CD4-positive, CD25-positive, alpha-beta regulatory T cell (primary cell): Measurements from ENCODE around the gene PSMA2. TPM values are rescaled to one million over a fixed set of nuclear protein-coding genes. Genes with fewer than 3 reads are reported as not detected.

Experiments
- ATAC-seq, 2 donors: fragments of 150-1000 bp; cut with Tn5 transposase; one replicate each; pipeline ENCODE4 v1.10.0; 2021; ENCODE audit warnings: low read depth in 2 of 2, moderate number of reproducible peaks in 2 of 2, moderate library complexity in 1 of 2
- DNase-seq, 3 donors: peaks; one replicate each; pipeline versions ENCODE4 v3.0.0 to v3.0.0-alpha.2; 2012 to 2022; ENCODE audit warnings: mixed read lengths in 1 of 3
- H3K27ac ChIP-seq: one replicate; pipeline ENCODE4 v1.7.0; 2013; ENCODE audit warnings: mild to moderate bottlenecking, low read length; ENCODE audit not compliant: insufficient read depth, poor library complexity, severe bottlenecking
- H3K27me3 ChIP-seq: one replicate; pipeline ENCODE4 v1.7.0; 2013; ENCODE audit warnings: low read length; ENCODE audit not compliant: control insufficient read depth, insufficient read depth
- H3K36me3 ChIP-seq: one replicate; pipeline ENCODE4 v1.7.0; 2013; ENCODE audit warnings: mild to moderate bottlenecking, low read length, moderate library complexity; ENCODE audit not compliant: control insufficient read depth, insufficient read depth
- H3K4me1 ChIP-seq: 2 replicates; pipeline ENCODE4 v1.7.0; 2013; ENCODE audit warnings: mild to moderate bottlenecking, low read length; ENCODE audit not compliant: insufficient read depth, control insufficient read depth, poor library complexity, severe bottlenecking
- H3K4me3 ChIP-seq: one replicate; pipeline ENCODE4 v1.7.0; 2013; ENCODE audit warnings: low read depth, mild to moderate bottlenecking, low read length, moderate library complexity
- H3K9me3 ChIP-seq, 2 experiments: 1 replicate in 1 of 2; 2 replicates in 1 of 2; pipeline ENCODE4 v1.7.0; 2013; ENCODE audit warnings: low read length in 2 of 2, mild to moderate bottlenecking in 1 of 2, moderate library complexity in 1 of 2; ENCODE audit not compliant: control insufficient read depth in 2 of 2
- H3K27ac Mint-ChIP-seq, 3 donors: one replicate each; pipeline ENCODE4 v1.8.0; 2020 to 2022; ENCODE audit warnings: mild to moderate bottlenecking in 3 of 3, mixed read lengths in 3 of 3, moderate library complexity in 2 of 3
- H3K27me3 Mint-ChIP-seq: one replicate; pipeline ENCODE4 v1.8.0; 2022; ENCODE audit warnings: mild to moderate bottlenecking, mixed read lengths
- H3K36me3 Mint-ChIP-seq: one replicate; pipeline ENCODE4 v1.8.0; 2020; ENCODE audit warnings: mixed read lengths
- H3K4me1 Mint-ChIP-seq, 4 donors: one replicate each; pipeline ENCODE4 v1.8.0; 2020 to 2022; ENCODE audit warnings: mixed read lengths in 4 of 4, mild to moderate bottlenecking in 1 of 4
- H3K4me3 Mint-ChIP-seq, 4 donors: one replicate each; pipeline ENCODE4 v1.8.0; 2020 to 2022; ENCODE audit warnings: mild to moderate bottlenecking in 4 of 4, mixed read lengths in 4 of 4, moderate library complexity in 3 of 4
- H3K9me3 Mint-ChIP-seq, 7 donors: one replicate each; pipeline ENCODE4 v1.8.0; 2020 to 2022; ENCODE audit warnings: mixed read lengths in 7 of 7, mild to moderate bottlenecking in 3 of 7, moderate library complexity in 2 of 7
- polyA plus RNA-seq, 4 donors: library from polyadenylated mRNA; unstranded; fragments of 300-500 nt; fragmentation: Illumina TruSeq; gene quantifications; one replicate each; pipeline ENCODE4 v1.2.3, GENCODE V29; 2021
- total RNA-seq: library from RNA; stranded (reverse); gene quantifications from one replicate; pipeline ENCODE4 v1.2.3, GENCODE V29; 2022

The PSMA2 gene
- total and polyA plus RNA-seq, 5 donors from 2014 or later: 59.1 to 331 (median 270) TPM

- H3K27me3 Mint-ChIP-seq: peaks cover 10% of the 10 kb centered on the region
- H3K4me3 Mint-ChIP-seq: no peak overlapping the region
- H3K4me1 Mint-ChIP-seq: no peaks in the 10 kb centered on the region
- peaks cover 0 to 13% (median 5%) of the 10 kb centered on the region in 7 donors for H3K9me3 Mint-ChIP-seq
- ATAC-seq (no peak), DNase-seq (no peak)
- H3K27ac Mint-ChIP-seq: no peak overlapping the region
- Histone ChIP-seq H3K36me3 (no peaks in the 10 kb centered on the region), H3K4me3 (no peak overlapping the region), H3K4me1 (no peaks in the 10 kb centered on the region), H3K27me3 (peaks cover 3% of the 10 kb centered on the region), H3K9me3 (peaks cover 3 to 5% of the 10 kb centered on the region in 2 experiments), H3K27ac (no peak overlapping the region)
- no peaks in the 10 kb centered on the region for H3K36me3 Mint-ChIP-seq
Observed at GRCh38 chr7:42952328-42952727, 20.4 kb upstream of the PSMA2 start.

GRCh38 chr7:42950417-42950816 lies 18.4 kb upstream of the PSMA2 start:
- no peaks in the 10 kb centered on the region for H3K36me3 Mint-ChIP-seq
- H3K27me3 Mint-ChIP-seq: peaks cover 10% of the 10 kb centered on the region
- no peak for DNase-seq

GRCh38 chr7:42947521-42947920 lies 15.5 kb upstream of the PSMA2 start:
- Histone ChIP-seq H3K4me3 (no peak overlapping the region), H3K27me3 (no peaks in the 10 kb centered on the region), H3K4me1 (peaks cover 3% of the 10 kb centered on the region), H3K9me3 (no peaks in the 10 kb centered on the region), H3K27ac (no peak overlapping the region), H3K36me3 (no peaks in the 10 kb centered on the region)
- Mint-ChIP-seq H3K9me3 (no peaks in the 10 kb centered on the region), H3K36me3 (no peaks in the 10 kb centered on the region), H3K27me3 (no peaks in the 10 kb centered on the region), H3K27ac (no peak overlapping the region), H3K4me3 (no peak overlapping the region), H3K4me1 (peaks cover 0 to 8% (median 4%) of the 10 kb centered on the region in 4 donors)
- no peak for ATAC-seq
- DNase-seq: no peak

More at GRCh38 chr7:42950417-42950816, 18.4 kb upstream of the PSMA2 start:
- Mint-ChIP-seq H3K27ac (no peak overlapping the region), H3K9me3 (peaks cover 0 to 5% (median 3%) of the 10 kb centered on the region in 7 donors), H3K4me1 (peaks cover 0 to 8% (median 4%) of the 10 kb centered on the region in 4 donors), H3K4me3 (no peak overlapping the region)
- Histone ChIP-seq H3K36me3 (no peaks in the 10 kb centered on the region), H3K4me1 (peaks cover 3% of the 10 kb centered on the region), H3K27ac (no peak overlapping the region), H3K4me3 (no peak overlapping the region), H3K9me3 (no peaks in the 10 kb centered on the region), H3K27me3 (peaks cover 3% of the 10 kb centered on the region)
- no peak for ATAC-seq

GRCh38 chr7:42946627-42946950 lies 14.6 kb upstream of the PSMA2 start:
- Histone ChIP-seq H3K36me3 (no peaks in the 10 kb centered on the region), H3K4me1 (peaks cover 3% of the 10 kb centered on the region), H3K27me3 (no peaks in the 10 kb centered on the region), H3K9me3 (no peaks in the 10 kb centered on the region), H3K27ac (no peak overlapping the region), H3K4me3 (no peak overlapping the region)
- Mint-ChIP-seq H3K27ac (no peak overlapping the region), H3K4me1 (peaks cover 0 to 8% (median 4%) of the 10 kb centered on the region in 4 donors), H3K9me3 (no peaks in the 10 kb centered on the region), H3K27me3 (no peaks in the 10 kb centered on the region), H3K4me3 (peak overlapping the region in 1 of 4 donors; percentile 70), H3K36me3 (no peaks in the 10 kb centered on the region)
- ATAC-seq (no peak), DNase-seq (no peak)

- peak overlapping the region in 1 of 4 donors; percentile 11 for H3K4me3 Mint-ChIP-seq
- no peaks in the 10 kb centered on the region for H3K9me3 Mint-ChIP-seq
- ATAC-seq: peak in 1 of 2 donors; percentile 34
- H3K27me3 Mint-ChIP-seq: no peaks in the 10 kb centered on the region
- H3K27ac Mint-ChIP-seq: peak overlapping the region; percentile 34 to 80 (median 68)
- no peaks in the 10 kb centered on the region for H3K36me3 Mint-ChIP-seq
- H3K4me1 Mint-ChIP-seq: peaks cover 0 to 10% (median 6%) of the 10 kb centered on the region in 4 donors
- H3K27me3 ChIP-seq: no peaks in the 10 kb centered on the region
- H3K4me1 ChIP-seq: peaks cover 3% of the 10 kb centered on the region
- H3K9me3 ChIP-seq: no peaks in the 10 kb centered on the region
- H3K4me3 ChIP-seq: no peak overlapping the region
- DNase-seq: peak in 1 of 3 donors; percentile 71
- no peak overlapping the region for H3K27ac ChIP-seq
- no peaks in the 10 kb centered on the region for H3K36me3 ChIP-seq
Observed at GRCh38 chr7:42945821-42946626, 14.1 kb upstream of the PSMA2 start.

- no peak overlapping the region for H3K27ac Mint-ChIP-seq
Observed at GRCh38 chr7:42940985-42941847, 9.2 kb upstream of the PSMA2 start.

GRCh38 chr7:42939457-42940240 lies 7.7 kb upstream of the PSMA2 start:
- no peaks in the 10 kb centered on the region for H3K9me3 Mint-ChIP-seq
- no peaks in the 10 kb centered on the region for H3K9me3 ChIP-seq
- H3K27ac Mint-ChIP-seq: peak overlapping the region in 2 of 3 donors; percentile 24 to 71
- no peak for DNase-seq
- peaks cover 18% of the 10 kb centered on the region for H3K36me3 Mint-ChIP-seq
- no peak overlapping the region for H3K27ac ChIP-seq
- H3K27me3 Mint-ChIP-seq: no peaks in the 10 kb centered on the region
- peak overlapping the region in 1 of 4 donors; percentile 16 for H3K4me3 Mint-ChIP-seq
- H3K4me3 ChIP-seq: no peak overlapping the region
- H3K4me1 Mint-ChIP-seq: peaks cover 17 to 27% (median 20%) of the 10 kb centered on the region in 4 donors
- H3K27me3 ChIP-seq: no peaks in the 10 kb centered on the region
- no peak for ATAC-seq
- H3K4me1 ChIP-seq: peaks cover 6% of the 10 kb centered on the region
- H3K36me3 ChIP-seq: peaks cover 49% of the 10 kb centered on the region

More at GRCh38 chr7:42940985-42941847, 9.2 kb upstream of the PSMA2 start:
- DNase-seq (peak; percentile 35 to 82 (median 61)), ATAC-seq (peak in 1 of 2 donors; percentile 55)
- Histone ChIP-seq H3K36me3 (peaks cover 35% of the 10 kb centered on the region), H3K9me3 (no peaks in the 10 kb centered on the region), H3K27me3 (no peaks in the 10 kb centered on the region), H3K4me3 (no peak overlapping the region), H3K4me1 (peaks cover 2% of the 10 kb centered on the region), H3K27ac (no peak overlapping the region)
- H3K4me1 Mint-ChIP-seq: peaks cover 8 to 21% (median 15%) of the 10 kb centered on the region in 4 donors
- no peaks in the 10 kb centered on the region for H3K9me3 Mint-ChIP-seq
- H3K4me3 Mint-ChIP-seq: no peak overlapping the region
- H3K27me3 Mint-ChIP-seq: no peaks in the 10 kb centered on the region
- peaks cover 11% of the 10 kb centered on the region for H3K36me3 Mint-ChIP-seq
